PC-3 (cell line): ENCODE data around the gene PKNOX2.

Experiments used
- EZH2 ChIP-seq: fragments of 300-600 bp; sonication (generic); IDR thresholded peaks from one replicate; pipeline ENCODE4 v1.6.1; 2017; ENCODE audit warnings: antibody characterized with exemption, mild to moderate bottlenecking, low read length; ENCODE audit not compliant: unreplicated experiment
- EZH2phosphoT487 ChIP-seq: fragments of 300-600 bp; sonication (generic); IDR thresholded peaks from 2 replicates; pipeline ENCODE4 v1.6.1; 2018; ENCODE audit warnings: mild to moderate bottlenecking, antibody characterized with exemption, low read length, borderline replicate concordance
- TF ChIP-seq, protein P1 (sequence below): fragments of 300-600 bp; sonication (generic); conservative IDR thresholded peaks from 2 replicates; pipeline ENCODE4 v1.5.1; 2017; ENCODE audit warnings: antibody characterized with exemption, low read depth, mild to moderate bottlenecking, low read length

DNA sequence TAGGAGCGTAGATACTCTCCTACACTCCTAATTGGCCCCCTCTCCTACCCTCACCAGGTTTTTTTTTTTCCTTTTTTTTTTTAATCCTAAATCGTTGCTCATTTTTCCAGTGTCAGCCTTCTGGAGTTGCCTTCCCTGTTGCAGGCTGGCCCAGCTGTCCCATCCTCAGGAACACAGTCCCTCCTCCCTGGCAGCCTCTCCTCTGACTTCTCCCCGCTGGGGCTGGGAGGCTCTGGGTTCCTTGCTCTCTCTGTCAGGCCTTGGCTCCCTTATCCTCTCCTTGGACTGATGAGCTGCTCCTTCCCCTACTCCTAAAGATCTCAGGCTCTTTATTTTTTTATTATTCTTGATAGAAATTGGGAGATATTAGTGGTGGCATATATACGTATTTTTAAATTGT lies 62.2 kb downstream of the PKNOX2 start:
- TF ChIP-seq, protein P1, sequence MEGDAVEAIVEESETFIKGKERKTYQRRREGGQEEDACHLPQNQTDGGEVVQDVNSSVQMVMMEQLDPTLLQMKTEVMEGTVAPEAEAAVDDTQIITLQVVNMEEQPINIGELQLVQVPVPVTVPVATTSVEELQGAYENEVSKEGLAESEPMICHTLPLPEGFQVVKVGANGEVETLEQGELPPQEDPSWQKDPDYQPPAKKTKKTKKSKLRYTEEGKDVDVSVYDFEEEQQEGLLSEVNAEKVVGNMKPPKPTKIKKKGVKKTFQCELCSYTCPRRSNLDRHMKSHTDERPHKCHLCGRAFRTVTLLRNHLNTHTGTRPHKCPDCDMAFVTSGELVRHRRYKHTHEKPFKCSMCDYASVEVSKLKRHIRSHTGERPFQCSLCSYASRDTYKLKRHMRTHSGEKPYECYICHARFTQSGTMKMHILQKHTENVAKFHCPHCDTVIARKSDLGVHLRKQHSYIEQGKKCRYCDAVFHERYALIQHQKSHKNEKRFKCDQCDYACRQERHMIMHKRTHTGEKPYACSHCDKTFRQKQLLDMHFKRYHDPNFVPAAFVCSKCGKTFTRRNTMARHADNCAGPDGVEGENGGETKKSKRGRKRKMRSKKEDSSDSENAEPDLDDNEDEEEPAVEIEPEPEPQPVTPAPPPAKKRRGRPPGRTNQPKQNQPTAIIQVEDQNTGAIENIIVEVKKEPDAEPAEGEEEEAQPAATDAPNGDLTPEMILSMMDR, result no peak
- TF ChIP-seq EZH2, result no peak
- TF ChIP-seq EZH2phosphoT487, result no peak
